MM.1S (cell line): ENCODE data around the gene ST3GAL4.

Source experiments
- DNase-seq: peaks from one replicate; pipeline ENCODE4 v3.0.0-alpha.2; 2015
- H2AFZ ChIP-seq: fragments of 300-600 bp; sonication (generic); 2 replicates; pipeline ENCODE4 v1.6.0; 2016; ENCODE audit warnings: antibody characterized with exemption, low read length
- H3F3A ChIP-seq: fragments of 300-600 bp; sonication (generic); 2 replicates; pipeline ENCODE4 v1.6.1; 2016; ENCODE audit warnings: mild to moderate bottlenecking, antibody characterized with exemption, low read length, moderate library complexity, mixed read lengths; ENCODE audit not compliant: insufficient read depth
- H3K27ac ChIP-seq: fragments of 300-600 bp; sonication (generic); 2 replicates; pipeline ENCODE4 v1.5.1; 2016; ENCODE audit warnings: mild to moderate bottlenecking, low read length
- H3K27me3 ChIP-seq: fragments of 300-600 bp; sonication (generic); replicated peaks from 2 replicates; pipeline ENCODE4 v1.6.0; 2016; ENCODE audit warnings: low read length; ENCODE audit not compliant: insufficient read depth
- H3K36me3 ChIP-seq: fragments of 300-600 bp; sonication (generic); replicated peaks from 2 replicates; pipeline ENCODE4 v1.6.1; 2016; ENCODE audit warnings: mild to moderate bottlenecking, low read length, mixed read lengths; ENCODE audit not compliant: insufficient read depth
- H3K4me1 ChIP-seq: fragments of 300-600 bp; sonication (generic); 2 replicates; pipeline ENCODE4 v1.6.1; 2016; ENCODE audit warnings: low read length, mixed read lengths
- H3K4me2 ChIP-seq: fragments of 300-600 bp; sonication (generic); 2 replicates; pipeline ENCODE4 v1.6.0; 2016; ENCODE audit warnings: low read depth, low read length
- H3K4me3 ChIP-seq: fragments of 300-600 bp; sonication (generic); 2 replicates; pipeline ENCODE4 v1.5.1; 2016; ENCODE audit warnings: low read length, mixed read lengths
- H3K79me2 ChIP-seq: fragments of 300-600 bp; sonication (generic); 2 replicates; pipeline ENCODE4 v1.6.1; 2016; ENCODE audit warnings: mixed run types, low read length, mixed read lengths
- H3K9ac ChIP-seq: fragments of 300-600 bp; sonication (generic); 2 replicates; pipeline ENCODE4 v1.6.1; 2016; ENCODE audit warnings: low read length, mixed read lengths
- H3K9me2 ChIP-seq: fragments of 300-600 bp; sonication (generic); replicated peaks from 2 replicates; pipeline ENCODE4 v1.6.1; 2016; ENCODE audit warnings: mild to moderate bottlenecking, low read length, mixed read lengths; ENCODE audit not compliant: insufficient read depth
- H3K9me3 ChIP-seq: fragments of 300-600 bp; sonication (generic); replicated peaks from 2 replicates; pipeline ENCODE4 v1.6.1; 2016; ENCODE audit warnings: mild to moderate bottlenecking, low read length, mixed read lengths; ENCODE audit not compliant: insufficient read depth
- H4K20me1 ChIP-seq: fragments of 300-600 bp; sonication (generic); 2 replicates; pipeline ENCODE4 v1.6.1; 2016; ENCODE audit warnings: mild to moderate bottlenecking, low read length, moderate library complexity, mixed read lengths; ENCODE audit not compliant: insufficient read depth
- CTCF ChIP-seq: fragments of 300-600 bp; sonication (generic); IDR thresholded peaks from 2 replicates; pipeline ENCODE4 v1.5.1; 2016; ENCODE audit warnings: antibody characterized with exemption, low read length, mixed read lengths
- EZH2 ChIP-seq: fragments of 300-600 bp; sonication (generic); optimal IDR thresholded peaks from 2 replicates; pipeline ENCODE3; 2017; ENCODE audit warnings: low read depth, mild to moderate bottlenecking, antibody characterized with exemption, low read length, mixed read lengths
- EZH2phosphoT487 ChIP-seq: fragments of 300-600 bp; sonication (generic); IDR thresholded peaks from 2 replicates; pipeline ENCODE4 v1.6.1; 2018; ENCODE audit warnings: antibody characterized with exemption, low read length

The ST3GAL4 gene

GRCh38 chr11:126413426-126413825, 57.9 kb downstream of the ST3GAL4 start:
- no peaks in the 10 kb centered on the region for H3F3A ChIP-seq

GRCh38 chr11:126413843-126414405, 58.4 kb downstream of the ST3GAL4 start:
- H3K4me1 ChIP-seq = no peaks in the 10 kb centered on the region
- H3K4me3 ChIP-seq = no peak overlapping the region
- TF ChIP-seq CTCF (no peak), EZH2phosphoT487 (no peak), EZH2 (no peak)
- peaks cover 9% of the 10 kb centered on the region for H3K27me3 ChIP-seq
- no peaks in the 10 kb centered on the region for H3K9me2 ChIP-seq
- H3F3A ChIP-seq = no peaks in the 10 kb centered on the region
- no peaks in the 10 kb centered on the region for H3K36me3 ChIP-seq
- no peak overlapping the region for H3K27ac ChIP-seq
- H3K9ac ChIP-seq = no peak overlapping the region
- H2AFZ ChIP-seq = no peak overlapping the region
- no peak for DNase-seq
- H3K4me2 ChIP-seq = no peak overlapping the region
- H3K9me3 ChIP-seq = no peaks in the 10 kb centered on the region
- H3K79me2 ChIP-seq = no peaks in the 10 kb centered on the region
- no peaks in the 10 kb centered on the region for H4K20me1 ChIP-seq

More at GRCh38 chr11:126413426-126413825, 57.9 kb downstream of the ST3GAL4 start:
- no peak for TF ChIP-seq CTCF
- TF ChIP-seq EZH2phosphoT487 = no peak
- no peak for TF ChIP-seq EZH2
- no peaks in the 10 kb centered on the region for H3K79me2 ChIP-seq
- H3K9ac ChIP-seq = no peak overlapping the region
- no peaks in the 10 kb centered on the region for H3K36me3 ChIP-seq
- no peak overlapping the region for H3K4me3 ChIP-seq
- 0 out of 2 replicates have a peak, but pooled peaks cover 7% of the 10 kb centered on the region for H3K27me3 ChIP-seq
- H3K4me2 ChIP-seq = no peak overlapping the region
- H3K9me3 ChIP-seq = no peaks in the 10 kb centered on the region
- H4K20me1 ChIP-seq = no peaks in the 10 kb centered on the region
- no peaks in the 10 kb centered on the region for H3K4me1 ChIP-seq
- H2AFZ ChIP-seq = no peak overlapping the region
- H3K27ac ChIP-seq = no peak overlapping the region
- H3K9me2 ChIP-seq = no peaks in the 10 kb centered on the region
- DNase-seq = no peak

- no peak for TF ChIP-seq EZH2phosphoT487
- no peak for TF ChIP-seq EZH2
- no peaks in the 10 kb centered on the region for H3K79me2 ChIP-seq
- no peak overlapping the region for H3K9ac ChIP-seq
- no peaks in the 10 kb centered on the region for H4K20me1 ChIP-seq
- no peaks in the 10 kb centered on the region for H3F3A ChIP-seq
- H3K4me2 ChIP-seq = no peak overlapping the region
- H2AFZ ChIP-seq = no peak overlapping the region
- H3K27ac ChIP-seq = no peak overlapping the region
- H3K4me3 ChIP-seq = no peak overlapping the region
- H3K9me3 ChIP-seq = no peaks in the 10 kb centered on the region
- H3K27me3 ChIP-seq = peaks cover 11% of the 10 kb centered on the region
- peaks cover 1% of the 10 kb centered on the region for H3K4me1 ChIP-seq
- no peaks in the 10 kb centered on the region for H3K36me3 ChIP-seq
- H3K9me2 ChIP-seq = no peaks in the 10 kb centered on the region
- no peak for DNase-seq
Measured at GRCh38 chr11:126414615-126415014, 59.1 kb downstream of the ST3GAL4 start.

- Histone ChIP-seq H3K79me2 (no peaks in the 10 kb centered on the region), H3F3A (no peaks in the 10 kb centered on the region), H4K20me1 (no peaks in the 10 kb centered on the region), H3K9me3 (no peaks in the 10 kb centered on the region), H3K4me3 (no peak overlapping the region), H3K27ac (no peak overlapping the region), H3K36me3 (no peaks in the 10 kb centered on the region), H3K4me1 (peaks cover 6% of the 10 kb centered on the region), H3K27me3 (peaks cover 11% of the 10 kb centered on the region), H2AFZ (no peak overlapping the region), H3K9ac (no peak overlapping the region), H3K9me2 (no peaks in the 10 kb centered on the region), H3K4me2 (no peak overlapping the region)
- DNase-seq = no peak
- TF ChIP-seq EZH2phosphoT487 (no peak), EZH2 (no peak), CTCF (no peak)
Measured at GRCh38 chr11:126415128-126415527, 59.6 kb downstream of the ST3GAL4 start.
